Cortex of kidney (tissue), 1 donor: ENCODE results near the gene SLC25A5.
A peak's percentile ranks its signal among the peaks of the same experiment; 100 is the strongest.
"Not testable (repeated sequence)": the region's sequence is repeated elsewhere in the genome, so short reads cannot be mapped to it uniquely, and the experiment has no call there.

ENCODE experiments used
- DNase-seq: peaks from one replicate; lab custom pipeline; 2025; lab: John Stamatoyannopoulos, UW

SLC25A5 gene

DNA sequence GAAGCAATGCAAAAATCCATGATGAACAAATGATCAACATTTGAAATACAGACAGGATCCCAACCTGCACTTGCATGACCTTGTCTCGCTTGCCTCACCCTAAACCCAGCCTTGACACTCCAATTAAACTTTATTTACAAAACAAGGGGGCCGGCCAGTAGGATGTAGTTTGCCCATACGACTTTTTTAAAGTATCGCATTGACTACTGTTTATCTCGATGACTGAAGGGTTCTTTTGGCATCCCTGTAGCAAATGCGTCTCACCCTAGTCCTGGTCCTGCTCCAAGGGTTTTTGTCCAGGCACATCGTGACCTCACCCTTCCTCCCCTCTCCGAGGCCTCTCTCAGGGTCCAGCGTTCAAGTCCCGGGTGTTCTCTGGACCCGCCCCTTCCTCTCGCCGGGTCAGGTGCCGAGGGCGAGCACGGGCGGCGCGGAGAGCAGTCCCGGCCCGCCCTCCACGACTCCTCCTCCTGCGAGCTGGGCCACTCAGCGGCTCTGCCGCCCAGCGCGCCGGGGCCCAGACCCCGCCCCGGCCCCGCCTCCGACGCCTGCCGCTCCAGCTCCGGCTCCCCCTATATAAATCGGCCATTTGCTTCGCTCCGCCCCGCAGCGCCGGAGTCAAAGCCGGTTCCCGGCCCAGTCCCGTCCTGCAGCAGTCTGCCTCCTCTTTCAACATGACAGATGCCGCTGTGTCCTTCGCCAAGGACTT, at the start of gene SLC25A5:
TSS of gene SLC25A5 (plus strand) at position 603 of the 709 bp plus-strand sequence. CDS start at position 675, 72 bp downstream.
- peak; percentile 4 for DNase-seq

DNA sequence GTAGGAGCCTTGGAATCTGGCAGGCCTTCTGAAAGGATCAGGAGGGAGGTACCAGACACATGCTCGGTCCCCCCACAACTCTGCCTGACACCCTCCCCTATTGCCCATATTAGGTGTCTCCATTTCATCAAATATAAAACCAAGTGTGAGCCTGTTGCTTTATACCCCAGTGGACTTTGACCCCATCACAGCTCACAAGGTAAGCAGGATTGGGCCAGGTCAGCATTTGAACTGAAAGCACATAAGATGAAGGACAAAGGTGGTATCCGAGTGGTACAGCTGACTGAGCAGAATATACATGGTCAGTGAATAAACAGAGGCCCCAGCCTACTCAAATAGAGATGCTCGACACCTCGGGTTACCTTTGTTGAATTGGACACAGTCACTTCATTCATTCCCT, 49.1 kb upstream of the SLC25A5 start:
- no peak for DNase-seq

- no peak for DNase-seq
These were observed 48.3 kb upstream of the SLC25A5 start for GRCh38 chrX:119419898-119420297.

- DNase-seq: no peak
These were observed 47.1 kb upstream of the SLC25A5 start for GRCh38 chrX:119421016-119421705.

DNA sequence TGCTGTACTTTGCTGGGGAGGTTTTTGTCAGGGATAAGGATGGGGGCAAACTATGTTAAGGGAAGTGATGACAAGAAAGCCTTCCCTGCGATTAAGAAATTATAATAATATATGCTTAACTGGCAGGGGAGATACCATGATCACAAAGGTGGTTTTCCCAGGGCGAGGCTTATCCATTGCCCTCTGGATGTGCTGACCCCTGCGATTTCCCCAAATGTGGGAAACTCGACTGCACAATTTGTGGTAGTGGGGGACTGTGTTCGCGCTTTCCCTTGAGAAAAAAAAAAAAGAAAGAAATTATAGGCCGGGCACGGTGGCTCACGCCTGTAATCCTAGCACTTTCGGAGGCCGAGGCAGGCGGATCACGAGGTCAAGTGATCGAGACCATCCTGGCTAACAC, 44.6 kb upstream of the SLC25A5 start:
- no peak for DNase-seq

DNA sequence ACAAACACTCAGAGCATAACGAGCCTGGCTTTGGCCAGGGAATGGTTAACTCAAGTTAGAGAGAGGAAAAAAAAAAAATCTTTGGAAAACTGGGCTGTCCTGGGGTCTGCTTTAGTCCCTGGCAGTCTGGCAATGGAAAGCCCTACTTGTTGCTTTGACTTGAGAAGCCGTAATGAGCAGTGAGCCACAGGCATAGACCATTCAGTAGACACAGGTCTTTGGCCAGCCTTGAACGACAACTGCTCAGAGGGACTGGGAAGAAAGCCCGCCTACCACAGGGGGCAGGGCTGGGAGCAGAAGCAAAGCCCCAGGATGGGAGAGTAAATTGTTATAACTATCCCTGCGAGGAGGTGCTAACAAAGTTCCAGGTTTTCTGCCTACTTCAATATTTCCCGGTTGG, 43.2 kb upstream of the SLC25A5 start:
- DNase-seq: no peak

DNA sequence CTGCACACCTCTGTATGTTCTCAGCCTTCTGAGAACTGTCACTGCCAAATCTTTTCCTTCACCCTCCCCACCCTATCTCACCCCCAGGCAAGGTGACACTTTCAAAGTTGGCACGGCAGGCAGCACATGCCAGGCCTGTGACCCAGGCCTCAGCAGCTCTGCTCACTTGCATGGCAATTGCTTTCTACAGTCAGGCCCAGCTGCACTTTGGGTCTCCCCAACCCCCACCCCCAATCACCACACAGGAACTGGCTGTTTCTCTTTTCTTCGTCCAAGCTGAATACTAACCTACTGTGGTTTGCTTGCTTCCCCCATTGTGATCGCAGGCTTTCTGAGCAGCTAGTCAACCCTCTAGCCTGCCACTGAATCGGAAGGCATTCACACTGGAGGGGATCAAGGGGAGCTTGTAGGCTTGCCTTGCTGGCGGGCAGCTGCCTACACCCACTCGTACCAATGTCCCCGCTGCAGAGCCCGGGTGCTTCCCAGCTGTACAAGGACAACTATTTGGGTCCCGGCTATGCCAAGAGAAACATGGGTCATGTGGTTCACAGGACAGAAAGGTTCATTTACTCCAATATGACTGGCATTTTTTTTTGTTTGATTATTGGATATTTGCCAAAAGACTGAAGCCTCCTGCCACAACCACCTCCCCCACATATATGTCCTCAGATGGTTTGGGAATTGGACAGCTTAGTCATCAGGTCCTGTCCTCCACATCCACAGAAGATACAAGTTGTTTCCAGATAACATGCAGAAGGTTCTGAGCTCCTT, 41.0 kb upstream of the SLC25A5 start:
- no peak for DNase-seq

DNA sequence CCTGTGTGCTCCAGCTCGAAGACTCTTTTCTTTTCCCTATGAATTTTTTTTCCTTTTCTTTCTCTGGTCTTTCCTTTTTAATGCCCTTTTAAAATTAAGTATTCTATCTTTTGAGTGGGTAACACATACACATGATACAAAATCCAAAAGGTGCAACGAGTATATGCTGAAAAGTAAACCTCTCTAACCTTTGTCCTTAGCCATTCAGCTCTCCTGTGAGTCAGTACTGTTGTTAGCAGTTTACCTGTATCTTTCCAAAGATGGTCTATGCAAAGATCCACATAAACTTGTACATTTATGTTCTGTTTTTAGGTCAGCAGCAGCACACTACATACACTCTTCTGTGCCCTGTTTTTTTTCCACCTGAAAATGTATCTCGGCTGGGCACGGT, 40.5 kb upstream of the SLC25A5 start:
- no peak for DNase-seq

GRCh38 chrX:119429471-119429870, 38.8 kb upstream of the SLC25A5 start:
- DNase-seq: no peak

GRCh38 chrX:119441295-119441694, 26.9 kb upstream of the SLC25A5 start:
- DNase-seq: not testable (repeated sequence)

DNA sequence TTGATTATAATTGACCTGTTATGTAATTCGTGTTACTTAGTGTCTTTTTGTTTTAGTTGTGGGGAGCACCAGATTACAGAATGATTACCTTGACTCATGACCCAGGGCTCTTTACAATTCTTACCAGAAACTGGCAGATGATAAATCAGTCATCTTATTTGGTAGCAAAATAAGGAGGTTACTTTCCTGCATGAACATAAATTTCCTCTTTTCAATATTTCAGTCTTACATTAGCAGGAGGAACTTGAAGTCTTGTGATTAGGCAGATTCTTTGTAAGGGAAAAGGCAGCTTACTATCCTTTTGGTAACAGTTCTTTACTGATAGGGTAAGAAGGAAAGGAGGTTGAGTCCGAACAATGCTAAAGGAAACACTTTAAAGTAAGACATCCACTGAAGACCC, 26.0 kb upstream of the SLC25A5 start:
- DNase-seq: no peak

DNA sequence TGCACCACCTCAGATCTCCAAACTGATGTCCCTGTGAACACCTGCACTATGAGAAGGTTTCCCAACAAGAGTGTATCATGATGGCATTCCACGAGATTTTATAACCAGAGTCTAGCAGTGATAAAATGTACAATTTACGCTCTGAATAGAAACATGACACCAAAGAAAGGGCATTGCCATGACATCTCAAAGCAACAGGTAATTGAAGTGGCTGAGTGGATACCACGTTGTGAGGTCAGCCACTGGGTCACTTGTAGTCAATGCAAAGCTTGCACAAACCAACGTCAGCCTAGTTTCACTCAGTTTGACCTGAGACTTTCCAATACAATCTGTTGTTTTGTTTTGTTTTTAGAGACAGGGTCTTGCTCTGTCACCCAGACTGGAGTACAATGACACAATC, 15.0 kb upstream of the SLC25A5 start:
- DNase-seq: no peak

DNA sequence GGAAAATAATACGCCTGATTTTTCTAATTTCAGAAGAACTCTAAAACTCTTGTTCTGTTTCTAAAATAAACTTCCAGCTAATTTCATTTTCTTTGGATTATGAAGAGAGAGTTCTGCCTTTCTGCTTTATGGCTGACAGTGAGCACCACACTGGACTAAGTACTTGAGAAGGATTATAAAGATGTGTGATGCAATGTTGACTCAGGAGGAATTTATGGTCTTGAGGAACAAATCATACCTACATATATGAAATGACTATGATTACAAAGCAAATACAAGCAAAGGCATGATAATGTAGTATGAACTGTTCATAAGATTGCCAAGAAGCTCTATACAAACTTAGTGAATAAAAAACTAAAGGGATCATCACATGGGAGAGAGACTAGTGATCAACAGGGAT, 13.0 kb upstream of the SLC25A5 start:
- no peak for DNase-seq

GRCh38 chrX:119459181-119459580, 9.1 kb upstream of the SLC25A5 start:
- no peak for DNase-seq

GRCh38 chrX:119465555-119465954, 2.7 kb upstream of the SLC25A5 start:
- no peak for DNase-seq

GRCh38 chrX:119466970-119467369, 1.3 kb upstream of the SLC25A5 start:
- no peak for DNase-seq

DNA sequence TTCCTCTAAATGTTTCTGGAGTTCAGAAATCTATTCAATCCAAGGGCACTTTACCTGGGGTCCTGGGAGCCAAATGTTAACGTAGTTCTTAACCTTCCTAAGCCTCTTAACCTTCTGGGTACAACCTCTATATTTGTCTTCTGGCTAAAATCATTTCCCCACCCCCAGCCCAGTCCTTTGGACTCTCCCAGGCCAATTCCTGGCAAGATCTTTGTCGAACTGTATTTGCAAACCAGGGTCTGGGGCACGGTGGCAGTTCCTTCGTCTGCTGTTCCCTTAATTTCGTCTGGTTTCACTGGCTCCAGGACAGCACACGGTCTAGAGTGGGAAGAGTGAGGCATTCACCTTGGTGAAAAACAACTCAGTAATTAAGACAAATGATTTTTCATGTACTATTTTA, 811 bp upstream of the SLC25A5 start:
- DNase-seq: no peak

DNA sequence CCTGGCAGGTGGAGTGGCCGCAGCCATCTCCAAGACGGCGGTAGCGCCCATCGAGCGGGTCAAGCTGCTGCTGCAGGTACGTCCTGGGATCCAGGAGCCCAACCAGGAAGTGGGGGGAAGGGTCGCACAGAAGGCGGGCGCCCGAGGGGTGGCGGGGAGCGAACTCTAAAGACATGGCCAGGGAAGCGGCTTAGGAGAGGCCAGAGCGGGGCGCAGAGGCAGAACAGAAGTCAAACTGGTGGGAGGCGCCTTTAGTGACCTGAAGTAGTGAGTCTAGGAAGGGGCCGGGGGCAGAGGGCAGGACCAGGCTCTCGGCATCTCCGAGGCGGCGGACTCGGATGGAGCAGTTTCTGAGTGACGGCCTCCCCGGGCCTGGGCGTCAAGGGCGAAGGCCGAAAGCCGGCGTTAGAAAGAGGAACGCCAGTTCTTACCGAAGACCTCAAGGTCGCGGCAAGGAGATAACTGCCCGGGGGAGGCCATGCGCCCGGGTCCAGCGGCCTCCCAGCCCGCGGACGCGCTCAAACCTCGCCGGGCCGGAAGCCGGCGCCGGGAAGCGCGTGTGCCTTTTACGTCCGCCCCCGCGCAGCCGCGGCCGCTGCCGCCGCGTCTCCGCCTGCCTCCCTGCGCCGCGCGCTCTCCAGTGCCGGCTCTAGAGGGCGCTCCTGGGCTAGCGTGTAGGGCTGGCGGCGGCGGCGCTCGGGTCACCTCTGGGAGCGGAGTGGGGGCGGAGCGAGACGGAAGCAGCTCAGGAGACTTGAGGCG, 488 bp downstream of the SLC25A5 start:
- DNase-seq: no peak

GRCh38 chrX:119469313-119469635, 1.0 kb downstream of the SLC25A5 start:
- no peak for DNase-seq

- no peak for DNase-seq
These were observed 6.6 kb downstream of the SLC25A5 start for GRCh38 chrX:119474615-119475388.

DNA sequence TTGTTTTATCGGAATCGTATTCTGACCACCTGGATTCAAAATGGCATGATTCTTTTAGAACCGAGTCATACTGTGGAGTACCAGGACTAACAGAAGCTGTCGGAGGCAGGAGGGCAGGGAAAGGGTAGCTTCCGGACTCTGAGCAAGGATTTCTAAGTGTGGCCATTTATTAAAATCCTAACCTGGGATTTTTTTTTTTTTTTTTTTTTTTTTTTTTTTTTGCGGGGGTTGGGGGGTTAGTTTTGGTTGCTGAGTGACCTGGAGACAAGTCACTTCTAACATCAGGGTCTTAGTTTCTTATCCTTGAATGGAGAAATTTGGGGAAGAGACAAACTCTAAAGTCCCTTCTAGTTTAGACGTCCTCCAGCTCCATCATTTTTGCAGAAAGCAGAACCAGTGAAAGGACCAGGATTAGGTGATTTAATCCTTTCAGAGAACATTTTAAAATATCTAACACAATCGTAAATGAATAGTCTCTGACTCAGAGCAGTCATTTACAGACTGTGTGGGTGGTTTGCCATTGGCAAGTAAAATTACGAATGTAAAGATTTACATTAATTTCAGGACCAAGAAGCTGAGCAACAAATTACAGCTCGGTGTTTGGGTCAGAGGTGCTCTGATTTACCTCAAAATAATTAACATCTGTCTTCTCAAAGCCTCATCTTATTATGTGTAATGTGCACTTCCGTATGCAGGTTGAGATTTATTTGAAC, 7.3 kb downstream of the SLC25A5 start:
- DNase-seq: no peak
